Measurements from ENCODE around the gene MAP4K5.

The MAP4K5 gene

GRCh38 chr14:50471838-50472465 is 60.4 kb downstream of the MAP4K5 start:
- Histone ChIP-seq H3K4me3 (no peak overlapping the region), H3K27me3 (no peaks in the 10 kb centered on the region), H3K9me3 (no peaks in the 10 kb centered on the region), H3K36me3 (peaks cover 49 to 68% (median 61%) of the 10 kb centered on the region in 3 donors), H3K27ac (no peak overlapping the region), H3K4me1 (no peaks in the 10 kb centered on the region)
- DNase-seq, result no peak
- intact Hi-C loops (cut with DNase I; ENCODE audit: low total_unique reads), result no loop called here
- TF ChIP-seq CTCF (IDR thresholded peaks at IDR 0.05), result no peak

GRCh38 chr14:50469982-50470381 is 62.4 kb downstream of the MAP4K5 start:
- no peaks in the 10 kb centered on the region for H3K27me3 ChIP-seq
- H3K36me3 ChIP-seq, result peaks cover 43 to 76% (median 61%) of the 10 kb centered on the region in 3 donors
- H3K4me1 ChIP-seq, result no peaks in the 10 kb centered on the region

DNA sequence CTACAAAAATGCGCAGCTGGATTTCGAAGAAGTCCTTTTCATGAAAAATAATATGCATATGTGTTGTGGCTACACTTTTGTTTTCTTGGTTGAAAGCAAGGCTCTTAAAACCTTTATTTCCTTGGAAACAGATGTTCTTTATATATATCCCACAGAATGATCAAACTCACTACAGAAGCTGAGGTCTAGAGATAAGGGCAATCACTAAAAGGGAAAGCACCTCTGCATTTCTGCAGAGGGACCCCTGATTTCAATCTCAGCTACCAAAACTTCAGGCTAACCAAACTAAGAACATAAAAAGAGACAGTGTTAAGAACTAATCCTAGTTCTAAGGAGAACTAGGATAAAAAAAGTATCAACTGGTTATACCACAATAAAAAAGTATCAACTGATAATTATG is 70.3 kb downstream of the MAP4K5 start:
- Histone ChIP-seq H3K9me3 (no peaks in the 10 kb centered on the region), H3K27ac (no peak overlapping the region), H3K4me3 (no peak overlapping the region), H3K27me3 (no peaks in the 10 kb centered on the region), H3K36me3 (peaks cover 36 to 59% (median 37%) of the 10 kb centered on the region in 3 donors), H3K4me1 (no peaks in the 10 kb centered on the region)
- no peak for DNase-seq
- intact Hi-C loops (cut with DNase I; ENCODE audit: low total_unique reads), result no loop called here
- TF ChIP-seq CTCF (IDR thresholded peaks at IDR 0.05), result no peak

More at GRCh38 chr14:50469982-50470381, 62.4 kb downstream of the MAP4K5 start:
- Histone ChIP-seq H3K9me3 (no peaks in the 10 kb centered on the region), H3K27ac (no peak overlapping the region), H3K4me3 (no peak overlapping the region)
- no peak for TF ChIP-seq CTCF (IDR thresholded peaks at IDR 0.05)
- DNase-seq, result no peak
- intact Hi-C loops (cut with DNase I; ENCODE audit: low total_unique reads), result no loop called here

GRCh38 chr14:50453869-50454268 is 78.5 kb downstream of the MAP4K5 start:
- Histone ChIP-seq H3K36me3 (peaks cover 48 to 76% (median 55%) of the 10 kb centered on the region in 3 donors), H3K27ac (no peak overlapping the region), H3K4me3 (no peak overlapping the region), H3K9me3 (no peaks in the 10 kb centered on the region), H3K4me1 (no peaks in the 10 kb centered on the region), H3K27me3 (no peaks in the 10 kb centered on the region)
- no peak for DNase-seq
- intact Hi-C loops (cut with DNase I; ENCODE audit: low total_unique reads), result no loop called here
- no peak for TF ChIP-seq CTCF (IDR thresholded peaks at IDR 0.05)

DNA sequence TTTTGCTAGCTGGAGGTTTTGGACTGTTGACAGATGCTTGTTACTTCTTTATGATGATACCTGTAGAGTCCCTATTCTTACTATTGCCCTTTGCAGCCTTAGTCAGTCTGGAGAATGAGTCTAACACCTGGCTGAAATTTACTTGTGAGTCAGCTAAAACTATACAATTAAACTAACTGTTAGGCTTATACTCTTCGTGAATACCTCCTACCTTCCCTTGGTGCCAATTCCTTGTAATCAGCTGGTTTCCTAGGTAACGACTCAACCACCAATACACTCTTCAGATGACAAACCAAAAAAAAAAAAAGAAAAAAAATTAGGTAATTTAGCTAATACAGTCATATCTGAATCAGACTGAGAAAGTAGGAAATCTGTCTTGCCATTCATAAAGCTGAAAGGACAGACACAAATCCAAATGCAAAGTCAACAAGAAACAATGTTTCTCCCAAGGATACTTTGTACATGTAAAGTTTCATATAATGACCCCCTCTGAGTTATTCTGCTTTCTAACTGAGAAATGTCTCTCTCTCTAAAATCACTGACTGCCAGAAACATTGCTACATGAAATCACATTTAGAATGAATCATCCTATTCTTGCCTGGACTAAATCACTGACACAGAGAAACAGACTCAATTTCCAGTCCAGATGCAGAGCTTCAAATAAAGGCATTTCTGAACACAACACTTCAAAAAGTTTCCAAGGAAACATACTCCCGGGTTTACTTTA is 79.2 kb downstream of the MAP4K5 start:
- intact Hi-C loops (cut with DNase I; ENCODE audit: low total_unique reads), result no loop called here
- Histone ChIP-seq H3K9me3 (no peaks in the 10 kb centered on the region), H3K4me1 (no peaks in the 10 kb centered on the region), H3K36me3 (peaks cover 48 to 69% (median 55%) of the 10 kb centered on the region in 3 donors), H3K27me3 (no peaks in the 10 kb centered on the region), H3K4me3 (no peak overlapping the region), H3K27ac (no peak overlapping the region)
- DNase-seq, result no peak
- no peak for TF ChIP-seq CTCF (IDR thresholded peaks at IDR 0.05)
